ENCODE results near the gene CA10. TPM values are rescaled to one million over a fixed set of nuclear protein-coding genes. Genes with fewer than 3 reads are reported as not detected.

The CA10 gene
- total and polyA plus RNA-seq, 9 of the 15 experiments (the other 6 are each of a cell fraction or from before 2014, with no cell fraction given): not detected

GRCh38 chr17:51673070-51673469 is 485.4 kb downstream of the CA10 start (continued):
- no peak for TF ChIP-seq ARID1B (IDR thresholded peaks at IDR 0.05)
- no peak for TF ChIP-seq PKNOX1 (IDR thresholded peaks at IDR 0.05)
- TF ChIP-seq KLF1 (tag; IDR thresholded peaks at IDR 0.05): no peak
- no peak for TF ChIP-seq MCM5 (IDR thresholded peaks at IDR 0.05; ENCODE audit: low read depth)
- no peak for TF ChIP-seq KAT8 (IDR thresholded peaks at IDR 0.05; ENCODE audit: low read depth)
- no peak for TF ChIP-seq SREBF1 (IDR thresholded peaks at IDR 0.05; ENCODE audit: borderline replicate concordance, low read depth, low read length)
- TF ChIP-seq ZNF133 (CRISPR knock-in tag; IDR thresholded peaks at IDR 0.05): no peak
- TF ChIP-seq POLR2A (conservative IDR thresholded peaks at IDR 0.05): no peak
- TF ChIP-seq ZNF518B (CRISPR knock-in tag; IDR thresholded peaks at IDR 0.05): no peak
- TF ChIP-seq MBD1 (CRISPR knock-in tag; IDR thresholded peaks at IDR 0.05): no peak

All from K562 (cell line).